Effector memory CD8-positive, alpha-beta T cell (primary cell): ENCODE data around the gene ATMIN.

Source experiments
- ATAC-seq: fragments of 150-1000 bp; cut with Tn5 transposase; replicated peaks from 2 replicates; pipeline ENCODE4 v1.10.0; 2021; ENCODE audit warnings: mild to moderate bottlenecking, moderate library complexity
- DNase-seq, 3 experiments: peaks; one replicate each; pipeline ENCODE4 v3.0.0; 2021
- H3K27ac Mint-ChIP-seq, 2 donors: one replicate each; pipeline ENCODE4 v1.8.0; 2022; ENCODE audit warnings: mild to moderate bottlenecking in 2 of 2, mixed read lengths in 2 of 2, moderate library complexity in 2 of 2
- H3K27me3 Mint-ChIP-seq, 2 donors: one replicate each; pipeline ENCODE4 v1.8.0; 2022; ENCODE audit warnings: mixed read lengths in 2 of 2
- H3K36me3 Mint-ChIP-seq: one replicate; pipeline ENCODE4 v1.8.0; 2022; ENCODE audit warnings: mild to moderate bottlenecking, moderate library complexity, mixed read lengths; ENCODE audit not compliant: insufficient read depth
- H3K4me1 Mint-ChIP-seq, 2 donors: one replicate each; pipeline ENCODE4 v1.8.0; 2022; ENCODE audit warnings: low read depth in 2 of 2, mixed read lengths in 2 of 2
- H3K4me3 Mint-ChIP-seq, 2 donors: one replicate each; pipeline ENCODE4 v1.8.0; 2022; ENCODE audit warnings: mild to moderate bottlenecking in 2 of 2, mixed read lengths in 2 of 2, moderate library complexity in 2 of 2
- H3K9me3 Mint-ChIP-seq, 2 donors: one replicate each; pipeline ENCODE4 v1.8.0; 2022; ENCODE audit warnings: mixed read lengths in 2 of 2

Gene ATMIN

GRCh38 chr16:81018496-81018895 lies 17.1 kb upstream of the ATMIN start:
- Mint-ChIP-seq H3K27ac (no peak overlapping the region), H3K27me3 (no peaks in the 10 kb centered on the region), H3K9me3 (no peaks in the 10 kb centered on the region), H3K36me3 (peaks cover 13% of the 10 kb centered on the region), H3K4me1 (peaks cover 0 to 3% of the 10 kb centered on the region in 2 donors), H3K4me3 (no peak overlapping the region)
- DNase-seq (no peak), ATAC-seq (no peak)

- Mint-ChIP-seq H3K4me1 (no peaks in the 10 kb centered on the region), H3K36me3 (peaks cover 9% of the 10 kb centered on the region), H3K27ac (no peak overlapping the region), H3K9me3 (no peaks in the 10 kb centered on the region), H3K27me3 (no peaks in the 10 kb centered on the region), H3K4me3 (no peak overlapping the region)
- no peak for ATAC-seq
- DNase-seq, result no peak
Measured at GRCh38 chr16:81026429-81026828, 9.2 kb upstream of the ATMIN start.

DNA sequence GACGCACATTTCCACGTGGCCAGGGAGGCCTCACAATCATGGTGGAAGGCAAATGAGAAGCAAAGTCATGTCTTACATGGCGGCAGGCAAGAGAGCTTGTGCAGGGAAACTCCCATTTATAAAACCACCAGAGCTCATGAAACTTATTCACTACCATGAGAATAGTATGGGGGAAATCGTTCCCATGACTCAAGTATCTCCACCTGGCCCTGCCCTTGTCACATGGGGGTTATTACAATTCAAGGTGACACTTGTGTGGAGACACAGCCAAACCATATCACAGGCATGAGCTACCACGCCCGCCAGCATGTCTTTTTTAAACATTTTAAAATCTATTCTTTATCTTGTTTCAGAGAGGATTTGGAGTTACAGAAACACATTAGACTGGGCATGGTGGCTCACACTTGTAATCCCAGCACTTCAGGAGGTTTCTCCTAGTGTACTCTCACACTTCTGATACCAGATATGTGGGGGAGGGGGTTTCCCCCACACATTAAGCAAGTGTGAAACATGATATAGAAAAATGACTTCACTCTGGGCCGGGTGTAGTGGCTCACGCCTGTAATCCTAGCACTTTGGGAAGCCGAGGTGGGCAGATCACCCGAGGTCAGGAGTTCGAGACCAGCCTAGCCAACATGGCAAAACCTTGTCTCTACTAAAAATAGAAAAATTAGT lies 5.6 kb upstream of the ATMIN start:
- Mint-ChIP-seq H3K27me3 (no peaks in the 10 kb centered on the region), H3K4me1 (no peaks in the 10 kb centered on the region), H3K9me3 (no peaks in the 10 kb centered on the region), H3K27ac (no peak overlapping the region), H3K4me3 (no peak overlapping the region), H3K36me3 (no peaks in the 10 kb centered on the region)
- DNase-seq, result no peak
- ATAC-seq, result no peak

- ATAC-seq (peak; percentile 67), DNase-seq (peak in 2 of 3 experiments; percentile 35 to 38)
- H3K4me3 Mint-ChIP-seq, result peak overlapping the region; percentile 78 to 80
- H3K27me3 Mint-ChIP-seq, result no peaks in the 10 kb centered on the region
- H3K4me1 Mint-ChIP-seq, result peaks cover 22 to 23% of the 10 kb centered on the region in 2 donors
- H3K27ac Mint-ChIP-seq, result peak overlapping the region in 1 of 2 donors; percentile 59
- H3K9me3 Mint-ChIP-seq, result no peaks in the 10 kb centered on the region
- peaks cover 4% of the 10 kb centered on the region for H3K36me3 Mint-ChIP-seq
Measured at GRCh38 chr16:81035975-81036750, 521 bp downstream of the ATMIN start.

- H3K27me3 Mint-ChIP-seq, result no peaks in the 10 kb centered on the region
- H3K27ac Mint-ChIP-seq, result peak overlapping the region in 1 of 2 donors; percentile 59
- H3K4me3 Mint-ChIP-seq, result peak overlapping the region; percentile 78 to 80
- no peaks in the 10 kb centered on the region for H3K9me3 Mint-ChIP-seq
- H3K4me1 Mint-ChIP-seq, result peaks cover 22 to 23% of the 10 kb centered on the region in 2 donors
- peaks cover 11% of the 10 kb centered on the region for H3K36me3 Mint-ChIP-seq
- ATAC-seq (no peak), DNase-seq (no peak)
Measured at GRCh38 chr16:81036751-81037350, 1.2 kb downstream of the ATMIN start.

- Mint-ChIP-seq H3K27ac (no peak overlapping the region), H3K4me3 (no peak overlapping the region)
- ATAC-seq, result no peak
Measured at GRCh38 chr16:81040131-81040530, 4.5 kb downstream of the ATMIN start.

DNA sequence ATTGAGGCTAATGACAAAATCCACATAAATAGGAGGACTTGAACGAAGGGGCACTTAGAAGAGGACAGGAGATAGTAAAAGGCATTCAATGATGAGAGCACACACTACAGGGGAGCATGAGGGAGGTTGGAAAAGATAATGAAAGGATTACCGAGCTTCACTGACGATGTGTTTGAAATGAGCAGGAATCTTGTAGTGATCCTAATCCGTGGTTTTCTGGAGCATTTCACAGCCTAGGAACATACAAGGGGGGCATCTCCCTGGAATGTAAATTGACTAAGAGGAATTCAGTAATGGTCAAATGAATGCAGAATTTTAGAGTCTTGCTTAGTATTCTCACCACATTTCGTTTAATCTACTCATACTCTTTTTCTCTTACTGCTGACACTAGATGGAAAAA lies 5.2 kb downstream of the ATMIN start:
- Mint-ChIP-seq H3K27me3 (no peaks in the 10 kb centered on the region), H3K36me3 (peaks cover 41% of the 10 kb centered on the region), H3K4me1 (peaks cover 22 to 23% of the 10 kb centered on the region in 2 donors), H3K9me3 (no peaks in the 10 kb centered on the region), H3K4me3 (no peak overlapping the region), H3K27ac (no peak overlapping the region)
- ATAC-seq (no peak), DNase-seq (no peak)

More at GRCh38 chr16:81040131-81040530, 4.5 kb downstream of the ATMIN start:
- peaks cover 36% of the 10 kb centered on the region for H3K36me3 Mint-ChIP-seq
- DNase-seq, result no peak
- no peaks in the 10 kb centered on the region for H3K27me3 Mint-ChIP-seq
- H3K4me1 Mint-ChIP-seq, result peaks cover 22 to 23% of the 10 kb centered on the region in 2 donors
- H3K9me3 Mint-ChIP-seq, result no peaks in the 10 kb centered on the region

- Mint-ChIP-seq H3K4me1 (peaks cover 19 to 20% of the 10 kb centered on the region in 2 donors), H3K27me3 (no peaks in the 10 kb centered on the region), H3K4me3 (no peak overlapping the region), H3K27ac (no peak overlapping the region), H3K36me3 (peaks cover 41% of the 10 kb centered on the region), H3K9me3 (no peaks in the 10 kb centered on the region)
- ATAC-seq, result no peak
- DNase-seq, result no peak
Measured at GRCh38 chr16:81041696-81042095, 6.1 kb downstream of the ATMIN start.

GRCh38 chr16:81042821-81043220 lies 7.2 kb downstream of the ATMIN start:
- Mint-ChIP-seq H3K4me1 (peaks cover 8 to 12% of the 10 kb centered on the region in 2 donors), H3K9me3 (no peaks in the 10 kb centered on the region), H3K4me3 (no peak overlapping the region), H3K27me3 (no peaks in the 10 kb centered on the region), H3K27ac (no peak overlapping the region), H3K36me3 (peaks cover 41% of the 10 kb centered on the region)
- DNase-seq (no peak), ATAC-seq (no peak)

- ATAC-seq, result no peak
- peaks cover 2% of the 10 kb centered on the region for H3K36me3 Mint-ChIP-seq
- no peak for DNase-seq
- no peak overlapping the region for H3K4me3 Mint-ChIP-seq
- peaks cover 0 to 5% of the 10 kb centered on the region in 2 donors for H3K27me3 Mint-ChIP-seq
- no peaks in the 10 kb centered on the region for H3K4me1 Mint-ChIP-seq
- H3K27ac Mint-ChIP-seq, result no peak overlapping the region
- peaks cover 4 to 14% of the 10 kb centered on the region in 2 donors for H3K9me3 Mint-ChIP-seq
Measured at GRCh38 chr16:81053761-81054160, 18.1 kb downstream of the ATMIN start.

- Mint-ChIP-seq H3K4me1 (no peaks in the 10 kb centered on the region), H3K27ac (no peak overlapping the region), H3K27me3 (no peaks in the 10 kb centered on the region), H3K4me3 (no peak overlapping the region), H3K36me3 (peaks cover 6% of the 10 kb centered on the region), H3K9me3 (no peaks in the 10 kb centered on the region)
- ATAC-seq, result no peak
- no peak for DNase-seq
Measured at GRCh38 chr16:81060576-81061306, 25.1 kb downstream of the ATMIN start.

DNA sequence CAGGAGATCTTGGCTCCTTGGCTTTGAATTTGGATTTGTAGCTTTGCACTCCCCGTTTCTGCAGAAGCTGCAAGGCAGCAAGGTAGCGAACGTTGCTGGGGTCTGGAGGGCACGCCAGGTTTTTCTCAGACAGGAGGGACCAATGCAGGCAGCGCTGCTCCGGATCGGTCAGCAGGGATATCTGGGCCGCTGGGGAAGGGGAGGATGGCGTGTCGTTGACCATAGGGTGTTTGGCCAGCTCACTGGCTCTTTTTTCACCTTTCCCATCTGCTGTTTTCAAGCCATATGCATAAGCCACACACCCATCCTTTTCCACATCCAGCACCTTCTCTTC lies 25.6 kb downstream of the ATMIN start:
- no peak for ATAC-seq
- H3K9me3 Mint-ChIP-seq, result no peaks in the 10 kb centered on the region
- H3K4me3 Mint-ChIP-seq, result no peak overlapping the region
- H3K27me3 Mint-ChIP-seq, result no peaks in the 10 kb centered on the region
- no peak for DNase-seq
- H3K27ac Mint-ChIP-seq, result no peak overlapping the region
- H3K36me3 Mint-ChIP-seq, result peaks cover 6% of the 10 kb centered on the region
- H3K4me1 Mint-ChIP-seq, result no peaks in the 10 kb centered on the region

DNA sequence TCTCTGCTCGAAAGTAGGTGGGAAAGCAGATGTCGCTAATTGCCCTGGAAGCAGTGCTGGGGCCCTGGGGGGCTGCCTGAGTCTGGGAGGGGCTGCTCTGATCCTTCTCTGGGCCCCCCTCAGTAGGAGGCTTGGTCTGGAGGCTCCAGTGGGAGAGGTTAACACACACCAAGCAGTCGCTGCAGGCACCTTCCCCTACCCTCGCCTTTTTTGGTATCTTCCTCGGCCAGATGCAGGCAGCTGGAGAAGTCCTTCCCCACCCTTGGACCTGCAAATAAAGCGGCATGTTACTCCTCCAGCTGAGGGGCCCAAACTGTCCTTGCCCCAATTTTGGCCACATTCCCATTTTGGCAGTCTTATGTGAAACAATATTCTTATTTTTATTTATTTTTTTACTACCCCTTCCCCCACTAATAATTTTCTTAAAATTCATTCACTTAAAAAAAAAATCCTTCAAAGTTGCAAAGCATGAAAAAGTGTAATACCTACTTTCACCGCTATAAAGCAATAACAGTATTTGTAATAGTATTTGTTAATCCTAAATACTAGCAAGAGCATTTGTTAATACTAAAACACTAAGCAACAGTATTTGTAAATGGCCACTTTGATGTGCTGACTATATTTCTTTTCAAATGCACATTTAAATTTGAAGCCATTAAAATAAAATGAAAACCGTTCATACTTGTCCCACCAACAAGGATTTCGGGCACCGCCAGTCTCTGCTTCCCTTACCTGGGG lies 26.4 kb downstream of the ATMIN start:
- Mint-ChIP-seq H3K27ac (no peak overlapping the region), H3K4me3 (no peak overlapping the region), H3K9me3 (no peaks in the 10 kb centered on the region), H3K4me1 (no peaks in the 10 kb centered on the region), H3K36me3 (peaks cover 6% of the 10 kb centered on the region), H3K27me3 (no peaks in the 10 kb centered on the region)
- DNase-seq (no peak), ATAC-seq (no peak)
